ENCODE data around the gene PADI4.

The PADI4 gene

GRCh38 chr1:17287130-17287776 is 20.7 kb upstream of the PADI4 start:
- DNase-seq, result no peak

DNA sequence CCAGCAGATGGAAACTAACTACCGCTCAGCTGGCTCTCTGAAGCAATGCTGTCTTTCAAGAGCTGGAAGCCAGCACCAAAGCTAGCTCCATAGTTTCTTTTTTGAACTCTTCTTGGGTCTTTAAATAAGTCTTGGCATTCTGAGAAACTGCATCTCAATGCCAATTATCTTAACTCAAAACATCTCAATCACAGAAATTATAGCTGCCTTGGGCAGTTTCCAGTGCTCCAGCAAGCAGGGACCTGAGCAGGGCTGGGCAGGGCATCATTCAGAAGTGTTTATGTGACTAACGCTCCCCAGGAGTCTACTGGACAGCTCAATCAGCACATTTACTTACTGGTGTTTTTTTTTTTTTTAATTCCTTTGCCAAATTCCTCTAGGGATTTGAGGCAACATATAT is 18.3 kb upstream of the PADI4 start:
- no peak for DNase-seq

GRCh38 chr1:17290553-17290952 is 17.4 kb upstream of the PADI4 start:
- no peak for DNase-seq

DNA sequence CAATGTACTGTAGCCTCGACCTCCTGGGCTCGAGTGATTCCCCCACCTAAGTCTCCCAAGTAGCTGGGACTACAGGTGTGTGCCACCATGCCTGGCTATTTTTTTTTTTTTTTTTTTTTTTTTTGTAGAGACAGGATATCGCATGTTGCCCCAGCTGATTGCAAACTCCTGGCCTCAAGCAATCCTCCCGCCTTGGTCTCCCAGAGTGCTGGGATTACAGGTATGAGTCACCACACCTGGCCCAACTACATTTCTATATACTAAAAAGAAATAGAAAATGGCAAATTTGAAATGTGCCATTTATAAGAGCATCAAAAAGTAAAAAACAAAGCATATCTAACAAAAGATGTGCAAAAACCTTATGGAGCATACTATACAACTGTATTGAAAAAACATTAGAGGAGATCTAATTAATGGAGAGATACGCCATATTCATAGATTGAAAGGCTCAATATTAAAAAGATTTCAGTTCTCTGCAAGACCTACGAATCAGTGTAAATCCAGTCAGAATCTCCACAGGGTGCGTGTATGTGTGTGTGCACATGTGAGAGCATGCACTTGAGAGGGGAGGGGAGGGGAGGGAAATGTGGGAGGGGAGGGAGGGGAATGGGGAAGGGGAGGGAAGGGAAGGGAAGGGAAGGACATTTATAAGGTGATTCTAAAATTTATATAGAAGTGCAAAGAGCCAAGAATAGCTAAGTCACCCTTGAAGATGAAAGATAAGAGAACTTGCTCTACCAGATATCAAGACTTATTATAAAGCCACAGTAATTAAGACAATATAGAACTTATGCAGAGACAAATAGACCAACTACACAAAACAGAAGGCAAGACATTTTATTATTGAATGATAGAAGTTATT is 15.5 kb upstream of the PADI4 start:
- no peak for DNase-seq

GRCh38 chr1:17293681-17294425 is 14.1 kb upstream of the PADI4 start:
- no peak for DNase-seq

- no peak for DNase-seq
These were observed 12.7 kb upstream of the PADI4 start for GRCh38 chr1:17295292-17295691.

- no peak for DNase-seq
These were observed 11.9 kb upstream of the PADI4 start for GRCh38 chr1:17296086-17296485.

DNA sequence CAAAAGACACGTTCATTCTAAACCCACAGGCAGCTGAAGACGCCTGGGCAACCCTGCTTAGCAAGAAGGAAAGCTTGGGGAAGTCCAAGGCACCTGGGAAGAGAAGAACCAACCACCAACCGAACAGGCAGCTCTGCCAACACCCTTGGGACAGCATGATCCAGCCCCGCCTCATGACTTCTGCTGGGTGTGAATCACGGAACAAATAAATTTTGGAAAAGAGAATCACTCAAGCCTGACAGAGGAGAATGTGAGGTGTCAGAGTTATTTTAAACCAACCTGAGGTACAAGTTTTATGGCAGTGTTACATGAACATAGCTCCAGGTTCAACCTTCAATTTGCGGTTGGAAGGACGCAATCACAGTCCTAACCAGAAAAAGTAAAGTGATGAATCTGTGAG is 10.0 kb upstream of the PADI4 start:
- DNase-seq, result no peak

DNA sequence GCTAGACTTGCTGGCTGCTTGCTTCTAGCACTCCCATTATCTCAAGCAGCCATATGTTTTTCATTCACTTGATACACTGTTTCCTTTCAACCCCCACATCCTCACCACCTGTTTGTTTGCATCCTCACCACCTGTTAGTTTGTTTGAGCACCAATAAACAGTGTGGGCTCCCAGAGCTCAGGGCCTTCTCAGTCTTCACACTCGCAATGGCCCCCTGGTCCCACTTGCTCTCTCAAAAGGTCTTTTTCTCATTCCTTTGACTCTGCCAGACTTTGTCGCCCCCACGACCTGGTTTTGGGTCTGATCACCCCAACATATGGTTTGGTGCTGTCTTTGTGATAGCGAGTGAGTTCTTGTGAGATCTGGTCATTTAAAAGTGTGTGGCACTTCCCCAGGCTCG is 6.2 kb upstream of the PADI4 start:
- DNase-seq, result no peak

DNA sequence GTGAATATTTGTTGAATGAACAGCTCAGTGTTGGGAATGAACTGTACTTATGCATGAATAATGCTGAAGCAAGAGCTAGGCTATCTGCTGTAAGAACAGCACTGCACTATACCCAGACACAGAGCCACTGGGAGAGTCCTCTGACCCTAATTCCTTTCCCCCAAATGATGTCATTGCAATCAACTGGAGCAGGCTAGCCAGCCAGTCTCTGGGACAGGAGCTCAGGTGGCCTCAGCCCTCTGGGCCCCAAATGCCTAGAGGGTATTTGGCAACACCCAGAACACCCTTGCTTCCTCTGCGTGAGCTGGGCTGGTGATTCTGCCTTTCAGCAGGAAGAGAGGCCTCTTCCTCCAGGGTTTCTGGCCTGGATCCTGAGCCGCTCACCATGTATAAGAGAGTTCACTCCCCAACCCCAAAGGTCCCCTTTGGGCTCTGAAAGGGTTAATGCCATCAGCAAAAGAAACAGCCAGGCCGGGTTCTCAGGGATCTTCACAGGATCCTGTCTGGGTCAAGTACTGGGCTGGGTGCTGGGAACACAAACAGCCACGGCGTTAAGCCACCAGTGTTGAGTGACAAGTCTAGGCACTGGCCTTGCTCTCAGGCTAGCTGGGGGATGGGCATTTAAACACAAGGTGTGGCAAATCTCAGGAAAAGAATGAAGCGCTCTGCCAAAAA is 3.7 kb upstream of the PADI4 start:
- DNase-seq, result no peak

- DNase-seq, result no peak
These were observed 3.2 kb upstream of the PADI4 start for GRCh38 chr1:17304826-17305175.

DNA sequence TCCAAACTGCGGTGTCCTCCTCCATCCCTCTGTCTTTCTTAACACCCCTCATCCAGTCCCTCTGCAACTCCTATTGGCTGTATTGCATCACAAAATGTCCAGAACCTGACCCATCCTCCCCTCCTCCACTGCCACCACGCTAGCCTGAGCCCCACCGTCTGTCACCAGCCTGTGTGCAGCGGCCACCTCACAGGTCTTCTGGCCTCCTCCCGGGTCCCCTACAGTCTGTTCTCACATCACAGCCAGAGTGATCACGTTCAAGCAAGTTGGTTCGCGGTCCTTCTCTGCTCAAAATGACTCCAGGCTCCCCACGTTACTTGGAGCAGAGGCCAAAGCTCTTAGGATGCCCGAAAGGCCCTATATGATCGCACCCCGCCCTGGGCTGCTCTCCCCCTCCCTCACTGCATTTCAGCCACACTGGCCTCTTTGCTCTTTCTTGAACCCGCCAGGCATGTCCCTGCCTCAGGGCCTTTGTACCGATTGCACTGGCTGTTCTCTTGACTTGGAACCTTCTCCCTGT is 2.4 kb upstream of the PADI4 start:
- no peak for DNase-seq

DNA sequence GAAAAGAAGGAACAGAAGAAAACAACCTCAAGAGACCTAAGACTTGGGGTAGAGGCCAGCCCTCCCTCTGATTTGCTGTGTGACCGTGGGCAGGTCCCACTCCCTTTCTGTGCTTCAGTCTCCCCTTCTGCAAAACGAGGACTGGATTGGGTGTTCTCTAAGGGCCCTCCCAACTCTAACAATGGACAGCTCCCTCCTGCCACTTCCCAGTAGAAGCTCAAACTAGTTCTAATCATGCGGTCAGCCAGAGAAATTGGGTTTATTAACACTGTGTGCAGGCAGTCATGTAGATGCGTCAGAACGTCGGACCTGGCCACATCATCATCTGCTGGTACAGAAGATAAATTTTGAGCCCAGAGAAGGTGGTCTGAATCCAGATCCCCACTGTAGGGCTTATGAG is 1.6 kb upstream of the PADI4 start:
- DNase-seq, result no peak

DNA sequence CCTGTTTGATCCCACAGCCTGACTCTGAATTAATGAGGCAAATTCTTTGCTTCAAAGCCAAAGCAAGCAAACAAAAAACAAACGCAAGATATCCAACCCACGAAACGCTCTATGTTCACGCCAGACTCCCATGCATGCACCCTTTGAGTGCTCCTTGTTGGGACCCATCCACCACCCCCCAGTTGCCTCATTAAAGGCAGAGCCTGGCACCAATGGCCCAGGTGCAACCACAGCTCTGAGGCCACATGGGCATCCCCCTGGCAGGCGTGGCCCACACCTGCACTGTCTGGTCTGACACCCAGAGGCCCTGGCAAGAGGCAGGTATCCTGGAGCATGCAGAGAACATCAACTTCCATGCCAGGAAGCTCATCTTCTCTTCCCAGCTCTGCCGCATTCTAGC is 1.1 kb upstream of the PADI4 start:
- no peak for DNase-seq

GRCh38 chr1:17307329-17307728 is 668 bp upstream of the PADI4 start:
- DNase-seq, result no peak

GRCh38 chr1:17308593-17308992 is 596 bp downstream of the PADI4 start:
- no peak for DNase-seq

- no peak for DNase-seq
These were observed 1.6 kb downstream of the PADI4 start for GRCh38 chr1:17309426-17310067.

GRCh38 chr1:17310068-17310640 is 2.2 kb downstream of the PADI4 start:
- DNase-seq, result no peak

DNA sequence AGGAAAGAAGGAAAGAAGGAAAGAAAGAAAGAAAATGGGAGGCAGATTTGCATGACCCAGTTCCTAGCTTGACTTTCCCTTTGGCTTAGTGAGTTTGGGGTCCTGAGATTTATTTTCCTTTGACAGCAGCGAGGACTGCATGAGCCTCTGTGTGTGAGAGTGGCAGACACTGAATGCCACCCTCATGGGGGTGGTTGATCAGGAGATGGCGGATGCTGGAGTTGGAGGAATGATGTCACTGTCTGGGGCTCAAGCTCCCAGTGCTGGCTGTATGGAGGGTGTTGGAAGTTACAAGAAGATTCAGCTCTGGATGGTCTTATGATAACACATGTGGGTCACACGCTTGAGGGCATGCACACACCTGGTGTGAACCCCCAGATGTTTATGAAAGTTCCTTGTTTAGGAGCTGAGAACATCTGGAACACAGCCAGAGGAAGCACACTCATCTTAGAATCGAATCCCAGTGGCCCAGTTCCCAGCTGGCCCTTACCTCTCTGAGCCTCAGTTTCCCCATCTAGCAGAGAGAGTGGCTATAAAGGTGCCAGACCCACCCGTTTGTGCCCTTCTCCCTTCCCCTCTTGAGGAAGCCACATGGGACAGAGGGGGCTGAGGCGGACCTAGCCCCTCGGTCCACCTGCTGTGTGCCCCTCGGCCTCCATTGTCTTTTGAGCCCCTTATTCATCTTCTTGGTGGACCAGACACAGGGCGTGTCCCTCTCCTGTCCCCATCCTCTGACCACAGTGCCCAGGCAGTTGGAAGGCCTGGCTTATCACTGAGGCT is 5.7 kb downstream of the PADI4 start:
- DNase-seq, result no peak

- DNase-seq, result no peak
These were observed 6.5 kb downstream of the PADI4 start for GRCh38 chr1:17314491-17314971.

- DNase-seq, result no peak
These were observed 7.6 kb downstream of the PADI4 start for GRCh38 chr1:17315542-17316130.

Data from stimulated activated CD4-positive, alpha-beta T cell treated with anti-CD3 and anti-CD28 coated beads, Interleukin-12 subunit alpha, Interleukin-12 subunit beta, amount 100 ng/mL, for 4 hours (primary cell).